ENCODE measurements around the gene HECW1. TPM values are rescaled to one million over a fixed set of nuclear protein-coding genes. Genes with fewer than 3 reads are reported as not detected.

HECW1 gene
- total RNA-seq, 3 donors from 2014 or later (not counting 1 experiment from before 2014, with no cell fraction given) = not detected

DNA sequence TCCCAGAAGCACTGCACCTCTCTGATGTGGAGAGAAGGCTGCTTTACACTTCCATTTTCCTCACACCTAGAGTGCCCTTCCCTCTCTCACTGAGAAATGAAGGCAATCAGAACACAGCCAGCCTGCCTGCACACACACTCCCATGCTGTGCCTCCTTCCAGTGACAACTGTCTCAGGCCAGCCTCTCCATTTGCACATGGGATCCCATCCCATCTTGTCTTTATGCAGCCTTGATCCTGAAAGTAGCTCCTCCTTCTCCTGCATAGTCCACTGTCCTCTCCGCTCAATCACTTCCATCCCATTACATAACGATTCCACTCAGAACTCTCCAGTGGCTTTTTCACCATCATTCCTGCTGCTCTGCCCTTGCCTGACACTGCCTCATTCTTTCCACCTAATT is 266.8 kb downstream of the HECW1 start:
- Mint-ChIP-seq H3K4me3 (no peak overlapping the region), H3K9me3 (no peaks in the 10 kb centered on the region), H3K27me3 (ENCODE audit: low read depth in 2 of 2) (peaks cover 8 to 14% of the 10 kb centered on the region in 2 donors), H3K4me1 (no peaks in the 10 kb centered on the region), H3K27ac (no peak overlapping the region), H3K36me3 (no peaks in the 10 kb centered on the region)
- DNase-seq = no peak
- 84% methylated on average over 2 of the region's 2 CpGs for whole genome bisulfite sequencing (ENCODE audit: insufficient coverage)
- no peak for TF ChIP-seq CTCF (IDR thresholded peaks at IDR 0.05)
- Histone ChIP-seq H3K9me3 (ENCODE audit: control insufficient read depth, insufficient read depth, low read length) (no peaks in the 10 kb centered on the region), H3K4me3 (ENCODE audit: low read length) (no peak overlapping the region), H3K36me3 (ENCODE audit: control insufficient read depth, insufficient read depth, low read length) (no peaks in the 10 kb centered on the region), H3K27ac (ENCODE audit: low read length) (no peak overlapping the region), H3K4me1 (ENCODE audit: control insufficient read depth, insufficient read depth, low read length) (no peaks in the 10 kb centered on the region), H3K27me3 (ENCODE audit: control insufficient read depth, insufficient read depth, low read length) (no peaks in the 10 kb centered on the region)
- intact Hi-C loops (cut with micrococcal nuclease) = no loop called here
- ATAC-seq = peak in 1 of 3 donors; percentile 27

- Histone ChIP-seq H3K4me1 (ENCODE audit: control insufficient read depth, insufficient read depth, low read length) (no peaks in the 10 kb centered on the region), H3K27me3 (ENCODE audit: control insufficient read depth, insufficient read depth, low read length) (no peaks in the 10 kb centered on the region), H3K27ac (ENCODE audit: low read length) (no peak overlapping the region), H3K9me3 (ENCODE audit: control insufficient read depth, insufficient read depth, low read length) (no peaks in the 10 kb centered on the region), H3K4me3 (ENCODE audit: low read length) (no peak overlapping the region), H3K36me3 (ENCODE audit: control insufficient read depth, insufficient read depth, low read length) (no peaks in the 10 kb centered on the region)
- peaks cover 7 to 10% of the 10 kb centered on the region in 2 donors for H3K27me3 Mint-ChIP-seq (ENCODE audit: low read depth in 2 of 2)
- peaks cover 0 to 3% of the 10 kb centered on the region in 2 donors for H3K9me3 Mint-ChIP-seq
- 93% methylated on average over 4 of the region's 8 CpGs for WGBS (ENCODE audit: insufficient coverage)
- H3K27ac Mint-ChIP-seq = no peak overlapping the region
- peaks cover 0 to 6% of the 10 kb centered on the region in 2 donors for H3K4me1 Mint-ChIP-seq
- no peak for DNase-seq
- H3K36me3 Mint-ChIP-seq = no peaks in the 10 kb centered on the region
- intact Hi-C loops (cut with micrococcal nuclease) = no loop called here
- no peak for ATAC-seq
- no peak overlapping the region for H3K4me3 Mint-ChIP-seq
- TF ChIP-seq CTCF (IDR thresholded peaks at IDR 0.05) = no peak
Measured at GRCh38 chr7:43384616-43385308, 272.3 kb downstream of the HECW1 start.

- no peaks in the 10 kb centered on the region for H3K4me1 ChIP-seq (ENCODE audit: control insufficient read depth, insufficient read depth, low read length)
- no peaks in the 10 kb centered on the region for H3K27me3 ChIP-seq (ENCODE audit: control insufficient read depth, insufficient read depth, low read length)
- Mint-ChIP-seq H3K4me3 (no peak overlapping the region), H3K27ac (no peak overlapping the region), H3K4me1 (peaks cover 0 to 6% of the 10 kb centered on the region in 2 donors), H3K27me3 (ENCODE audit: low read depth in 2 of 2) (peaks cover 7 to 10% of the 10 kb centered on the region in 2 donors), H3K9me3 (peaks cover 0 to 3% of the 10 kb centered on the region in 2 donors), H3K36me3 (no peaks in the 10 kb centered on the region)
- DNase-seq (no peak), ATAC-seq (no peak)
- H3K27ac ChIP-seq (ENCODE audit: low read length) = no peak overlapping the region
- TF ChIP-seq CTCF (IDR thresholded peaks at IDR 0.05) = no peak
- 67% methylated on average over 2 of the region's 2 CpGs for WGBS (ENCODE audit: insufficient coverage)
- H3K4me3 ChIP-seq (ENCODE audit: low read length) = no peak overlapping the region
- H3K36me3 ChIP-seq (ENCODE audit: control insufficient read depth, insufficient read depth, low read length) = no peaks in the 10 kb centered on the region
- intact Hi-C loops (cut with micrococcal nuclease) = no loop called here
- no peaks in the 10 kb centered on the region for H3K9me3 ChIP-seq (ENCODE audit: control insufficient read depth, insufficient read depth, low read length)
Measured at GRCh38 chr7:43385309-43385680, 272.8 kb downstream of the HECW1 start.

DNA sequence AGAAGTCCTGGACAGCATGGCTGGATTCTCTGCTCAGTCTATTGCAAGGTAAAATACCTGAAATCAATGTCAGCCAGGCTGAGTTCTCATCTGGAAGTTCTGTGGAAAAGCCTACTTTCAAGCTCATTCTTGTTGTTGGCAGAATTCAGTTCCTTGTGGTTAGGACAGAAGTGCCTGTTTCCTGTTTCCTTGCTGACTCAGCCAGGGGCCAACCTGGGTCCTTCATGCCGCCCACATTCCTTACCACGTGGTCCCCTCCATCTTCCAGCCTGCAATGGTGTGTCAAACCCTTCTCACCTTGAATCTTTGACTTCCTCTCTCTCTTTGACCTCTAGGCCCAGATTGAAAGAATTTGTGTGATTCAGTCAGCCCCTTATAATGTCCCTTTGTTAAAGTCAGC is 273.4 kb downstream of the HECW1 start:
- no peak for TF ChIP-seq CTCF (IDR thresholded peaks at IDR 0.05)
- 8% methylated on average over 2 of the region's 2 CpGs for WGBS (ENCODE audit: insufficient coverage)
- H3K9me3 ChIP-seq (ENCODE audit: control insufficient read depth, insufficient read depth, low read length) = no peaks in the 10 kb centered on the region

More for the DNA sequence above, 273.4 kb downstream of the HECW1 start:
- no peak for ATAC-seq
- Mint-ChIP-seq H3K36me3 (no peaks in the 10 kb centered on the region), H3K4me1 (peaks cover 0 to 6% of the 10 kb centered on the region in 2 donors), H3K4me3 (no peak overlapping the region), H3K27ac (no peak overlapping the region), H3K27me3 (ENCODE audit: low read depth in 2 of 2) (peaks cover 7 to 10% of the 10 kb centered on the region in 2 donors), H3K9me3 (peaks cover 0 to 3% of the 10 kb centered on the region in 2 donors)
- Histone ChIP-seq H3K27me3 (ENCODE audit: control insufficient read depth, insufficient read depth, low read length) (no peaks in the 10 kb centered on the region), H3K27ac (ENCODE audit: low read length) (no peak overlapping the region), H3K36me3 (ENCODE audit: control insufficient read depth, insufficient read depth, low read length) (no peaks in the 10 kb centered on the region), H3K4me1 (ENCODE audit: control insufficient read depth, insufficient read depth, low read length) (no peaks in the 10 kb centered on the region), H3K4me3 (ENCODE audit: low read length) (no peak overlapping the region)
- no peak for DNase-seq
- intact Hi-C loops (cut with micrococcal nuclease) = no loop called here

All from natural killer cell (primary cell).